Neural cell (in vitro differentiated cells): ENCODE measurements around the gene SLC6A19.

Experiments used
- EP300 ChIP-seq: fragments of 450-650 bp; conservative IDR thresholded peaks from 2 replicates; pipeline ENCODE4 v1.6.1; 2014; ENCODE audit warnings: antibody characterized with exemption, mild to moderate bottlenecking, moderate library complexity; ENCODE audit not compliant: poor library complexity, severe bottlenecking
- EZH2 ChIP-seq: fragments of 200-600, 300-800 bp; shearing (Covaris generic), sonication (generic); IDR thresholded peaks from 2 replicates; pipeline ENCODE4 v1.6.1; 2014; ENCODE audit warnings: antibody characterized with exemption, low read length, borderline replicate concordance, mild to moderate bottlenecking; ENCODE audit not compliant: insufficient read depth, poor library complexity, severe bottlenecking
- MXI1 ChIP-seq: fragments of 450-650 bp; conservative IDR thresholded peaks from 2 replicates; pipeline ENCODE4 v1.6.1; 2014; ENCODE audit warnings: antibody characterized with exemption, mild to moderate bottlenecking; ENCODE audit not compliant: poor library complexity, severe bottlenecking
- POLR2AphosphoS5 ChIP-seq: IDR thresholded peaks from 2 replicates; pipeline ENCODE4 v1.6.1; 2012
- RAD21 ChIP-seq: fragments of 450-650 bp; conservative IDR thresholded peaks from 2 replicates; pipeline ENCODE4 v1.6.1; 2014; ENCODE audit warnings: antibody characterized with exemption, mild to moderate bottlenecking, moderate library complexity
- TAF1 ChIP-seq: IDR thresholded peaks from 2 replicates; pipeline ENCODE4 v1.6.1; 2012; ENCODE audit warnings: low read depth
- TF ChIP-seq, protein P1 (sequence below): fragments of 450-650 bp; IDR thresholded peaks from 2 replicates; pipeline ENCODE4 v1.5.1; 2014; ENCODE audit warnings: antibody characterized with exemption, mild to moderate bottlenecking, moderate library complexity; ENCODE audit not compliant: poor library complexity, severe bottlenecking

DNA sequence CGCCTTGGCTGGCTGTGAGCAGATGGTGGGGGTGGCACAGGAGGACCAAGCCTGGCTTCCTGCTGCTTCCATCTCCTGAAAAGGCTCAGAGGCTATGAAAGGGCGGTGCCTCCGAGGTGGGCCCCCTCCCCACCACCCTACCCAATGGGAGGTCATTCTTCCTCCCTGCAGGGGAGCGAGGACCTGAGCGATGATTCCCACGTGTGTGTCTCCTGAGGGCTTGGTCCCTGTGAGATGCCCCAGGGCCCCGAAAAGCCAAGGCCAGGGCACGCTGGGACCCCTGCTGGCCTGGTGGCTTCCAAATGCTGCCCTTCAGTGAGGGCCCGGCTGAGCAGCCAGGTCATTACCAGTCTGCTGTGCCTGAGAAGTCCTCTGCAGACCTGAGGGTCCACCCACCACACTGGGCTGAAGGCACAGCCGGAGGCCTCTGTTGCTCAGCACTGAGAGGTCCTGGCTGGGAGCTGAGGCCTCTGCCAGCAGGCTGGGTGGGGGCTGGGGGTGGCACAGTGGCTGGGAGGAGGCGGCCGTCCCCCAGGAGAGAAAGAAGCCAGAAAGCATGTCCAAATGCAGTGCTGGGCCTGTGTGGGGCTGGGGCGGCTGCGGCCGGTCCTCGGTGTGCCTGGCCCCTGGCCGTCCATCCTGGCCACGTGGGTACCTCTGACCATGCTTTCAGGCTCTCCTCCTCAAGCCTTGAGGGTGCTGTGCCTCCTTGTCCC is 14.0 kb upstream of the SLC6A19 start:
- TF ChIP-seq, protein P1, sequence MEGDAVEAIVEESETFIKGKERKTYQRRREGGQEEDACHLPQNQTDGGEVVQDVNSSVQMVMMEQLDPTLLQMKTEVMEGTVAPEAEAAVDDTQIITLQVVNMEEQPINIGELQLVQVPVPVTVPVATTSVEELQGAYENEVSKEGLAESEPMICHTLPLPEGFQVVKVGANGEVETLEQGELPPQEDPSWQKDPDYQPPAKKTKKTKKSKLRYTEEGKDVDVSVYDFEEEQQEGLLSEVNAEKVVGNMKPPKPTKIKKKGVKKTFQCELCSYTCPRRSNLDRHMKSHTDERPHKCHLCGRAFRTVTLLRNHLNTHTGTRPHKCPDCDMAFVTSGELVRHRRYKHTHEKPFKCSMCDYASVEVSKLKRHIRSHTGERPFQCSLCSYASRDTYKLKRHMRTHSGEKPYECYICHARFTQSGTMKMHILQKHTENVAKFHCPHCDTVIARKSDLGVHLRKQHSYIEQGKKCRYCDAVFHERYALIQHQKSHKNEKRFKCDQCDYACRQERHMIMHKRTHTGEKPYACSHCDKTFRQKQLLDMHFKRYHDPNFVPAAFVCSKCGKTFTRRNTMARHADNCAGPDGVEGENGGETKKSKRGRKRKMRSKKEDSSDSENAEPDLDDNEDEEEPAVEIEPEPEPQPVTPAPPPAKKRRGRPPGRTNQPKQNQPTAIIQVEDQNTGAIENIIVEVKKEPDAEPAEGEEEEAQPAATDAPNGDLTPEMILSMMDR, result no peak
- TF ChIP-seq POLR2AphosphoS5, result no peak
- no peak for TF ChIP-seq EP300
- no peak for TF ChIP-seq TAF1
- no peak for TF ChIP-seq EZH2
- TF ChIP-seq RAD21, result no peak
- TF ChIP-seq MXI1, result no peak
